GM12878 (cell line): Measurements from ENCODE around the gene NPRL2.

Source experiments
- YY1 ChIP-seq: IDR thresholded peaks from 2 replicates; pipeline ENCODE4 v1.6.1; 2011; ENCODE audit warnings: low read depth, mild to moderate bottlenecking, low read length
- TF ChIP-seq, protein P1 (sequence below): fragments of 450-650 bp; IDR thresholded peaks from 2 replicates; pipeline ENCODE4 v1.6.1; 2016; ENCODE audit warnings: mild to moderate bottlenecking, moderate library complexity, borderline replicate concordance

- TF ChIP-seq, protein P1, sequence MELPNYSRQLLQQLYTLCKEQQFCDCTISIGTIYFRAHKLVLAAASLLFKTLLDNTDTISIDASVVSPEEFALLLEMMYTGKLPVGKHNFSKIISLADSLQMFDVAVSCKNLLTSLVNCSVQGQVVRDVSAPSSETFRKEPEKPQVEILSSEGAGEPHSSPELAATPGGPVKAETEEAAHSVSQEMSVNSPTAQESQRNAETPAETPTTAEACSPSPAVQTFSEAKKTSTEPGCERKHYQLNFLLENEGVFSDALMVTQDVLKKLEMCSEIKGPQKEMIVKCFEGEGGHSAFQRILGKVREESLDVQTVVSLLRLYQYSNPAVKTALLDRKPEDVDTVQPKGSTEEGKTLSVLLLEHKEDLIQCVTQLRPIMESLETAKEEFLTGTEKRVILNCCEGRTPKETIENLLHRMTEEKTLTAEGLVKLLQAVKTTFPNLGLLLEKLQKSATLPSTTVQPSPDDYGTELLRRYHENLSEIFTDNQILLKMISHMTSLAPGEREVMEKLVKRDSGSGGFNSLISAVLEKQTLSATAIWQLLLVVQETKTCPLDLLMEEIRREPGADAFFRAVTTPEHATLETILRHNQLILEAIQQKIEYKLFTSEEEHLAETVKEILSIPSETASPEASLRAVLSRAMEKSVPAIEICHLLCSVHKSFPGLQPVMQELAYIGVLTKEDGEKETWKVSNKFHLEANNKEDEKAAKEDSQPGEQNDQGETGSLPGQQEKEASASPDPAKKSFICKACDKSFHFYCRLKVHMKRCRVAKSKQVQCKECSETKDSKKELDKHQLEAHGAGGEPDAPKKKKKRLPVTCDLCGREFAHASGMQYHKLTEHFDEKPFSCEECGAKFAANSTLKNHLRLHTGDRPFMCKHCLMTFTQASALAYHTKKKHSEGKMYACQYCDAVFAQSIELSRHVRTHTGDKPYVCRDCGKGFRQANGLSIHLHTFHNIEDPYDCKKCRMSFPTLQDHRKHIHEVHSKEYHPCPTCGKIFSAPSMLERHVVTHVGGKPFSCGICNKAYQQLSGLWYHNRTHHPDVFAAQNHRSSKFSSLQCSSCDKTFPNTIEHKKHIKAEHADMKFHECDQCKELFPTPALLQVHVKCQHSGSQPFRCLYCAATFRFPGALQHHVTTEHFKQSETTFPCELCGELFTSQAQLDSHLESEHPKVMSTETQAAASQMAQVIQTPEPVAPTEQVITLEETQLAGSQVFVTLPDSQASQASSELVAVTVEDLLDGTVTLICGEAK, result no peak
- no peak for TF ChIP-seq YY1
Observed at GRCh38 chr3:50370594-50370993, 20.0 kb upstream of the NPRL2 start.
